DND-41 (cell line): ENCODE results near the gene ABCG4.

Source experiments
- ATAC-seq: fragments of 200-7000 bp; cut with Tn5 transposase; 3 replicates; pipeline ENCODE4 v1.9.1; 2021; ENCODE audit warnings: low read depth; ENCODE audit not compliant: insufficient read depth
- DNase-seq: peaks from one replicate; pipeline ENCODE4 v3.0.0-alpha.2; 2020
- H2AFZ ChIP-seq: 2 replicates; pipeline ENCODE4 v1.6.0; 2012; ENCODE audit warnings: low read depth, low read length
- H3K27ac ChIP-seq: 2 replicates; pipeline ENCODE4 v1.5.1; 2012; ENCODE audit warnings: low read length, inconsistent platforms
- H3K27me3 ChIP-seq: fragments of 200-600 bp; sonication (generic); 2 replicates; pipeline ENCODE4 v1.6.0; 2012; ENCODE audit warnings: low read length, mild to moderate bottlenecking, inconsistent platforms; ENCODE audit not compliant: insufficient read depth, poor library complexity
- H3K36me3 ChIP-seq: 2 replicates; pipeline ENCODE4 v1.5.1; 2012; ENCODE audit warnings: low read length, inconsistent platforms; ENCODE audit not compliant: insufficient read depth
- H3K4me1 ChIP-seq: 2 replicates; pipeline ENCODE4 v1.5.1; 2012; ENCODE audit warnings: mild to moderate bottlenecking, low read length; ENCODE audit not compliant: insufficient read depth
- H3K4me2 ChIP-seq: 2 replicates; pipeline ENCODE4 v1.6.0; 2012; ENCODE audit warnings: mild to moderate bottlenecking, moderate library complexity, low read length, inconsistent platforms; ENCODE audit not compliant: insufficient read depth
- H3K4me3 ChIP-seq, 2 experiments: fragments of 200-600 bp in 1 of 2; shearing (Covaris generic) in 1 of 2; 2 replicates each; pipeline ENCODE4 v1.5.1; 2012 to 2016; ENCODE audit warnings: inconsistent platforms in 2 of 2, low read length in 2 of 2, mild to moderate bottlenecking in 2 of 2, low read depth in 1 of 2, moderate library complexity in 1 of 2
- H3K79me2 ChIP-seq: 2 replicates; pipeline ENCODE4 v1.6.0; 2012; ENCODE audit warnings: low read length, inconsistent platforms; ENCODE audit not compliant: insufficient read depth
- H3K9ac ChIP-seq: 2 replicates; pipeline ENCODE4 v1.6.0; 2012; ENCODE audit warnings: low read depth, mild to moderate bottlenecking, inconsistent platforms, low read length, moderate library complexity
- H3K9me3 ChIP-seq: 2 replicates; pipeline ENCODE4 v1.5.1; 2012; ENCODE audit warnings: low read length, moderate library complexity, mild to moderate bottlenecking, inconsistent platforms; ENCODE audit not compliant: insufficient read depth, severe bottlenecking
- H4K20me1 ChIP-seq: 2 replicates; pipeline ENCODE4 v1.6.0; 2012; ENCODE audit warnings: low read length; ENCODE audit not compliant: insufficient read depth
- CTCF ChIP-seq: IDR thresholded peaks from 2 replicates; pipeline ENCODE4 v1.5.1; 2012; ENCODE audit warnings: borderline replicate concordance, low read length, moderate library complexity, mild to moderate bottlenecking; ENCODE audit not compliant: poor library complexity, severe bottlenecking; ENCODE audit errors: extremely low read depth
- EZH2 ChIP-seq: IDR thresholded peaks from 3 replicates; pipeline ENCODE4 v1.6.1; 2012; ENCODE audit warnings: borderline replicate concordance, low read depth, mild to moderate bottlenecking, moderate library complexity, low read length, inconsistent platforms; ENCODE audit not compliant: severe bottlenecking

ABCG4 gene

GRCh38 chr11:119106564-119107537 lies 42.0 kb upstream of the ABCG4 start, which contains the start of gene C2CD2L:
TSS of gene C2CD2L (plus strand) at chr11:119107344. CDS start at chr11:119107742, 398 bp downstream.
- Histone ChIP-seq H2AFZ (peak within 1 kb of the TSS; percentile 92), H3K4me2 (peak within 1 kb of the TSS; percentile 94), H3K9me3 (no peaks in the 10 kb centered on the region), H3K27ac (peak within 1 kb of the TSS; percentile 97), H3K9ac (peak within 1 kb of the TSS; percentile 77), H4K20me1 (peaks cover 9% of the 10 kb centered on the region; the same call in 1 of the 2 replicates), H3K79me2 (peaks cover 54% of the 10 kb centered on the region), H3K27me3 (no peaks in the 10 kb centered on the region), H3K4me3 (peak within 1 kb of the TSS; percentile 67 to 89), H3K36me3 (peaks cover 22% of the 10 kb centered on the region), H3K4me1 (peaks cover 51% of the 10 kb centered on the region)
- no peak for TF ChIP-seq CTCF
- no peak for TF ChIP-seq EZH2
- peak; percentile 93 for DNase-seq
- peak; percentile 86 for ATAC-seq

- Histone ChIP-seq H3K36me3 (peaks cover 30% of the 10 kb centered on the region), H3K4me1 (peaks cover 50% of the 10 kb centered on the region), H2AFZ (peak overlapping the region; percentile 79), H3K4me3 (peak overlapping the region; percentile 67 to 89), H3K27me3 (no peaks in the 10 kb centered on the region), H3K4me2 (peak overlapping the region; percentile 94), H3K27ac (peak overlapping the region; percentile 53), H3K9me3 (no peaks in the 10 kb centered on the region), H4K20me1 (peaks cover 9% of the 10 kb centered on the region; the same call in 1 of the 2 replicates), H3K79me2 (peaks cover 50% of the 10 kb centered on the region), H3K9ac (peak overlapping the region; percentile 77)
- peak; percentile 44 for ATAC-seq
- no peak for DNase-seq
- TF ChIP-seq CTCF (no peak), EZH2 (no peak)
Measured at GRCh38 chr11:119107538-119108145, 41.2 kb upstream of the ABCG4 start.

GRCh38 chr11:119108146-119108856 lies 40.6 kb upstream of the ABCG4 start:
- Histone ChIP-seq H3K27ac (peak overlapping the region; percentile 53), H3K4me1 (peaks cover 44% of the 10 kb centered on the region), H3K79me2 (peaks cover 44% of the 10 kb centered on the region), H3K36me3 (peaks cover 37% of the 10 kb centered on the region), H3K27me3 (no peaks in the 10 kb centered on the region), H4K20me1 (peaks cover 9% of the 10 kb centered on the region; the same call in 1 of the 2 replicates), H3K9ac (peak overlapping the region; percentile 77), H3K4me2 (peak overlapping the region; percentile 94), H3K9me3 (no peaks in the 10 kb centered on the region), H2AFZ (peak overlapping the region; percentile 79), H3K4me3 (peak overlapping the region; percentile 67 to 89)
- DNase-seq (peak; percentile 65), ATAC-seq (peak; percentile 65)
- TF ChIP-seq CTCF: no peak
- TF ChIP-seq EZH2: no peak
